IMR-90 (cell line): ENCODE measurements around the gene CSK. TPM values are rescaled to one million over a fixed set of nuclear protein-coding genes. Genes with fewer than 3 reads are reported as not detected.

ENCODE experiments used
- ATAC-seq: fragments of 200-7000 bp; cut with Tn5 transposase; 2 replicates; pipeline ENCODE4 v1.9.1; 2020; ENCODE audit warnings: low read depth, mild to moderate bottlenecking, moderate library complexity
- BruUV-seq: library from RNA; stranded (reverse); fragments of 400-500 nt; replicated peaks from 2 replicates; lab custom pipeline; 2021; lab: Mats Ljungman, UMichigan
- CTCF ChIA-PET: fragments of 300-600 bp; formaldehyde crosslinking; extraction: SDS; loops from one replicate; lab custom pipeline; 2021; ENCODE audit warnings: antibody characterized with exemption; lab: Yijun Ruan, JAX
- POLR2A ChIA-PET: fragments of 300-600 bp; sonication (Branson Sonifier 250); formaldehyde crosslinking; loops from one replicate; lab custom pipeline; 2022; ENCODE audit warnings: antibody characterized with exemption; ENCODE audit not compliant: unreplicated experiment; lab: Charles Lee
- DNase-seq: peaks from one replicate; pipeline ENCODE4 v3.0.0; 2013
- H2AFZ ChIP-seq: replicated peaks from 2 replicates; pipeline ENCODE3; 2013; ENCODE audit warnings: low read length, mild to moderate bottlenecking; ENCODE audit not compliant: poor library complexity
- H2AK5ac ChIP-seq: 2 replicates; pipeline ENCODE4 v1.6.1; 2013; ENCODE audit warnings: low read depth, low read length, inconsistent platforms
- H2AK9ac ChIP-seq: replicated peaks from 2 replicates; pipeline ENCODE3; 2013; ENCODE audit warnings: mild to moderate bottlenecking, low read depth, low read length, moderate library complexity; ENCODE audit not compliant: poor library complexity
- H2BK120ac ChIP-seq: 2 replicates; pipeline ENCODE4 v1.6.1; 2013; ENCODE audit warnings: low read depth, low read length, inconsistent platforms
- H2BK15ac ChIP-seq: 3 replicates; pipeline ENCODE4 v1.6.1; 2013; ENCODE audit warnings: low read depth, low read length, inconsistent platforms
- H2BK20ac ChIP-seq: 2 replicates; pipeline ENCODE4 v1.6.1; 2013; ENCODE audit warnings: low read depth, mild to moderate bottlenecking, inconsistent platforms, low read length, moderate library complexity
- H2BK5ac ChIP-seq: 2 replicates; pipeline ENCODE4 v1.6.1; 2013; ENCODE audit warnings: mild to moderate bottlenecking, low read depth, low read length, inconsistent platforms; ENCODE audit not compliant: poor library complexity, severe bottlenecking
- H3K14ac ChIP-seq: replicated peaks from 2 replicates; pipeline ENCODE4 v1.6.1; 2013; ENCODE audit warnings: low read depth, low read length, inconsistent platforms
- H3K18ac ChIP-seq: 2 replicates; pipeline ENCODE4 v1.6.1; 2013; ENCODE audit warnings: low read depth, low read length, control low read depth
- H3K23ac ChIP-seq: 2 replicates; pipeline ENCODE4 v1.6.1; 2013; ENCODE audit warnings: low read depth, low read length, inconsistent platforms
- H3K27ac ChIP-seq: 2 replicates; pipeline ENCODE4 v1.5.1; 2013; ENCODE audit warnings: mild to moderate bottlenecking, control low read depth, low read length; ENCODE audit not compliant: insufficient read depth
- H3K27me3 ChIP-seq: 2 replicates; pipeline ENCODE4 v1.6.1; 2013; ENCODE audit warnings: low read length; ENCODE audit not compliant: control insufficient read depth, insufficient read depth
- H3K36me3 ChIP-seq: 2 replicates; pipeline ENCODE4 v1.6.1; 2013; ENCODE audit warnings: low read length, mixed read lengths; ENCODE audit not compliant: control insufficient read depth, insufficient read depth
- H3K4ac ChIP-seq: 2 replicates; pipeline ENCODE4 v1.6.1; 2013; ENCODE audit warnings: low read depth, low read length, inconsistent platforms
- H3K4me1 ChIP-seq: 2 replicates; pipeline ENCODE4 v1.6.1; 2013; ENCODE audit warnings: low read length, mixed read lengths; ENCODE audit not compliant: control insufficient read depth, insufficient read depth
- H3K4me2 ChIP-seq: 2 replicates; pipeline ENCODE4 v1.6.1; 2013; ENCODE audit warnings: low read depth, mild to moderate bottlenecking, control low read depth, low read length, moderate library complexity
- H3K4me3 ChIP-seq: 2 replicates; pipeline ENCODE4 v1.5.1; 2013; ENCODE audit warnings: low read depth, mild to moderate bottlenecking, control low read depth, low read length, moderate library complexity; ENCODE audit not compliant: insufficient read depth
- H3K56ac ChIP-seq: 2 replicates; pipeline ENCODE4 v1.6.1; 2013; ENCODE audit warnings: low read length, inconsistent platforms; ENCODE audit not compliant: insufficient read depth; ENCODE audit errors: extremely low read depth
- H3K79me1 ChIP-seq, 2 experiments: 2 replicates each; pipeline ENCODE4 v1.6.1; 2013; ENCODE audit warnings: low read length in 2 of 2, inconsistent platforms in 1 of 2, low read depth in 1 of 2
- H3K9ac ChIP-seq: 2 replicates; pipeline ENCODE4 v1.6.1; 2013; ENCODE audit warnings: low read depth, low read length, control low read depth
- H3K9me1 ChIP-seq: 2 replicates; pipeline ENCODE4 v1.6.1; 2013; ENCODE audit warnings: low read length, inconsistent platforms; ENCODE audit not compliant: insufficient read depth
- H3K9me3 ChIP-seq: 2 replicates; pipeline ENCODE4 v1.6.1; 2013; ENCODE audit warnings: low read length; ENCODE audit not compliant: control insufficient read depth, insufficient read depth
- H4K20me1 ChIP-seq: 2 replicates; pipeline ENCODE4 v1.6.1; 2013; ENCODE audit warnings: low read length, inconsistent platforms; ENCODE audit not compliant: insufficient read depth
- H4K5ac ChIP-seq: 2 replicates; pipeline ENCODE4 v1.6.1; 2013; ENCODE audit warnings: mild to moderate bottlenecking, low read depth, low read length, control low read depth
- H4K8ac ChIP-seq, 2 experiments: 2 replicates each; pipeline ENCODE4 v1.6.1; 2013; ENCODE audit warnings: low read depth in 2 of 2, low read length in 2 of 2, control low read depth in 1 of 2, inconsistent platforms in 1 of 2
- H4K91ac ChIP-seq: 2 replicates; pipeline ENCODE4 v1.6.1; 2013; ENCODE audit warnings: low read depth, low read length, inconsistent platforms; ENCODE audit not compliant: insufficient read depth
- BHLHE40 ChIP-seq: fragments of 150-350 bp; IDR thresholded peaks from 2 replicates; pipeline ENCODE4 v1.6.1; 2016; ENCODE audit warnings: mild to moderate bottlenecking, low read depth, low read length
- CEBPB ChIP-seq: IDR thresholded peaks from 2 replicates; pipeline ENCODE4 v1.6.1; 2012; ENCODE audit warnings: low read depth, low read length, improper control_type of control experiment
- CHD1 ChIP-seq: IDR thresholded peaks from 2 replicates; pipeline ENCODE4 v1.6.1; 2012; ENCODE audit warnings: low read depth, low read length, improper control_type of control experiment
- FOS ChIP-seq: fragments of 150-350 bp; IDR thresholded peaks from 2 replicates; pipeline ENCODE4 v1.6.1; 2016; ENCODE audit warnings: low read depth, low read length
- MAFK ChIP-seq: IDR thresholded peaks from 2 replicates; pipeline ENCODE4 v1.6.1; 2012; ENCODE audit warnings: low read depth, low read length, improper control_type of control experiment
- MAZ ChIP-seq: IDR thresholded peaks from 2 replicates; pipeline ENCODE4 v1.6.1; 2012; ENCODE audit warnings: low read depth, mild to moderate bottlenecking, low read length, improper control_type of control experiment, moderate library complexity, borderline replicate concordance
- NFE2L2 ChIP-seq: fragments of 150-350 bp; IDR thresholded peaks from 2 replicates; pipeline ENCODE4 v1.6.1; 2016; ENCODE audit warnings: low read depth, mild to moderate bottlenecking, low read length
- POLR2A ChIP-seq: IDR thresholded peaks from 2 replicates; pipeline ENCODE4 v1.6.1; 2012; ENCODE audit warnings: mild to moderate bottlenecking, low read depth, low read length
- RAD21 ChIP-seq: IDR thresholded peaks from 2 replicates; pipeline ENCODE4 v1.6.1; 2012; ENCODE audit warnings: low read length, improper control_type of control experiment
- RCOR1 ChIP-seq: IDR thresholded peaks from 2 replicates; pipeline ENCODE4 v1.6.1; 2012; ENCODE audit warnings: mild to moderate bottlenecking, low read length, improper control_type of control experiment; ENCODE audit not compliant: insufficient replicate concordance
- RFX5 ChIP-seq: IDR thresholded peaks from 2 replicates; pipeline ENCODE4 v1.8.0; 2012; ENCODE audit warnings: low read depth, mild to moderate bottlenecking, low read length, moderate library complexity
- SMC3 ChIP-seq: fragments of 150-350 bp; IDR thresholded peaks from 2 replicates; pipeline ENCODE4 v1.6.1; 2016; ENCODE audit warnings: low read depth, mild to moderate bottlenecking, antibody characterized with exemption, low read length, moderate library complexity
- WGBS, 2 experiments: methylation state at CpG; one replicate each; pipeline versions ENCODE4 v1.1.5 to v1.1.7; 2013; ENCODE audit warnings: missing lambda C conversion rate in 2 of 2; ENCODE audit not compliant: insufficient read length in 1 of 2; ENCODE audit errors: extremely low coverage in 2 of 2; 5-methylcytosine and 5-hydroxymethylcytosine counted together
- dilution Hi-C: fragments of 300-500 bp; cut with HindIII; formaldehyde crosslinking; loops from one replicate; pipeline ENCODE4 v1.14.3; 2018; ENCODE audit warnings: low sequenced_read_pairs; ENCODE audit not compliant: unreplicated experiment
- in situ Hi-C: fragments of 300-500 bp; cut with MboI; formaldehyde crosslinking; loops from 3 replicates; pipeline ENCODE4 v1.14.3; 2019; ENCODE audit warnings: low sequenced_read_pairs, inconsistent platforms, mixed read lengths
- intact Hi-C: fragments of 100-400 bp; cut with micrococcal nuclease; formaldehyde crosslinking; loops from 2 replicates; pipeline ENCODE4 v1.10.0; 2022
- polyA plus RNA-seq, 3 experiments: library from polyadenylated mRNA; depleted of rRNA; stranded (reverse); fragments of >200 nt; gene quantifications; 2 replicates each; pipeline ENCODE4 v1.2.3, GENCODE V29; 2012; ENCODE audit warnings: low replicate concordance in 1 of 3
- total RNA-seq: library from RNA; depleted of rRNA; stranded (reverse); fragments of >200 nt; gene quantifications from 2 replicates; pipeline ENCODE4 v1.2.3, GENCODE V29; 2012
- TF ChIP-seq, protein P1 (sequence below): fragments of 150-350 bp; IDR thresholded peaks from 2 replicates; pipeline ENCODE4 v1.6.1; 2017; ENCODE audit warnings: mild to moderate bottlenecking, antibody characterized with exemption, low read length, low read depth

The CSK gene
- total and polyA plus RNA-seq, 2 of the 4 experiments (the other 2 are of a cell fraction), result 10.8 to 54.0 TPM

GRCh38 chr15:74808840-74809229, 27.0 kb downstream of the CSK start:
- DNase-seq (no peak), ATAC-seq (no peak)
- in situ Hi-C loops (no loop called here), dilution Hi-C loops (no loop called here), intact Hi-C loops (no loop called here)
- no peak overlapping the region for H3K23ac ChIP-seq
- CTCF ChIA-PET, result no interaction called here
- H3K56ac ChIP-seq, result no peak overlapping the region
- peaks cover 3% of the 10 kb centered on the region; the same call in 1 of the 2 replicates for H3K36me3 ChIP-seq
- no peaks in the 10 kb centered on the region; a peak in 1 of 4 replicates for H3K79me1 ChIP-seq
- H3K27ac ChIP-seq, result no peak overlapping the region
- peaks cover 5% of the 10 kb centered on the region for H3K9me1 ChIP-seq
- peaks cover 5% of the 10 kb centered on the region; the same call in 1 of the 2 replicates for H4K20me1 ChIP-seq
- H3K4me3 ChIP-seq, result no peak overlapping the region
- H4K5ac ChIP-seq, result no peak overlapping the region
- no peak overlapping the region for H2AK9ac ChIP-seq
- no peak overlapping the region for H3K18ac ChIP-seq
- H3K4me1 ChIP-seq, result no peaks in the 10 kb centered on the region
- no peak overlapping the region for H3K9ac ChIP-seq
- H2BK15ac ChIP-seq, result no peak overlapping the region
- no peak overlapping the region for H2BK120ac ChIP-seq
- H2AFZ ChIP-seq, result no peak overlapping the region
- POLR2A ChIA-PET, result no interaction called here
- no peaks in the 10 kb centered on the region for H3K9me3 ChIP-seq
- no peak overlapping the region for H2BK5ac ChIP-seq
- no peak overlapping the region; the same call in 1 of the 2 replicates for H3K14ac ChIP-seq
- no peak overlapping the region for H2BK20ac ChIP-seq
- TF ChIP-seq POLR2A, result no peak
- TF ChIP-seq NFE2L2, result no peak
- TF ChIP-seq, protein P1, sequence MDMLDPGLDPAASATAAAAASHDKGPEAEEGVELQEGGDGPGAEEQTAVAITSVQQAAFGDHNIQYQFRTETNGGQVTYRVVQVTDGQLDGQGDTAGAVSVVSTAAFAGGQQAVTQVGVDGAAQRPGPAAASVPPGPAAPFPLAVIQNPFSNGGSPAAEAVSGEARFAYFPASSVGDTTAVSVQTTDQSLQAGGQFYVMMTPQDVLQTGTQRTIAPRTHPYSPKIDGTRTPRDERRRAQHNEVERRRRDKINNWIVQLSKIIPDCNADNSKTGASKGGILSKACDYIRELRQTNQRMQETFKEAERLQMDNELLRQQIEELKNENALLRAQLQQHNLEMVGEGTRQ, result no peak
- TF ChIP-seq CHD1, result no peak
- no peak for TF ChIP-seq CEBPB
- no peak for TF ChIP-seq BHLHE40
- TF ChIP-seq FOS, result no peak
- no peak for TF ChIP-seq SMC3
- TF ChIP-seq RFX5, result no peak
- no peak for TF ChIP-seq MAFK
- TF ChIP-seq MAZ, result no peak
- no peak for TF ChIP-seq RCOR1
- no peak for TF ChIP-seq RAD21
- H2AK5ac ChIP-seq, result no peak overlapping the region
- H3K4ac ChIP-seq, result no peak overlapping the region
- no peak overlapping the region for H4K8ac ChIP-seq
- no peak overlapping the region for H3K4me2 ChIP-seq
- H4K91ac ChIP-seq, result no peak overlapping the region
- H3K27me3 ChIP-seq, result peaks cover 3% of the 10 kb centered on the region; the same call in 1 of the 2 replicates
- BruUV-seq, result no TSS peak
- whole genome bisulfite sequencing, 2 experiments, result 57% methylated on average over 3 of the region's 4 CpGs; no CpG with 5 or more reads in 1 of the 2 experiments
